Epithelial cell of proximal tubule (primary cell): Measurements from ENCODE around the gene PDIK1L. TPM values are rescaled to one million over a fixed set of nuclear protein-coding genes. Genes with fewer than 3 reads are reported as not detected.

Experiments
- total RNA-seq: library from RNA; depleted of rRNA; stranded (reverse); fragments of >200 nt; gene quantifications from 2 replicates; pipeline ENCODE4 v1.2.3, GENCODE V29; 2015

Gene PDIK1L
- total RNA-seq, 1 donor from 2014 or later = 12.3 TPM

Other genes starting within 250 kb of the PDIK1L start
- 9.4 and 15.0 TPM in 2 replicates for gene PAQR7, start 236.1 kb upstream of the PDIK1L start, total RNA-seq
- gene STMN1, start 205.4 kb upstream of the PDIK1L start, total RNA-seq = 396 and 554 TPM in 2 replicates
- 11.6 and 12.0 TPM in 2 replicates for gene PAFAH2, start 113.8 kb upstream of the PDIK1L start, total RNA-seq
- 0.07 and 0.12 TPM in 2 replicates for gene EXTL1, start 90.0 kb upstream of the PDIK1L start, total RNA-seq
- not detected in 2 replicates for gene SLC30A2, start 65.7 kb upstream of the PDIK1L start, total RNA-seq
- not detected in 2 replicates for gene TRIM63, start 44.2 kb upstream of the PDIK1L start, total RNA-seq
- not detected in 2 replicates for gene FAM110D, start 47.3 kb downstream of the PDIK1L start, total RNA-seq
- gene C1orf232, start 57.1 kb downstream of the PDIK1L start, total RNA-seq = not detected in 2 replicates
- gene ZNF593, start 58.1 kb downstream of the PDIK1L start, total RNA-seq = 80.4 and 89.3 TPM in 2 replicates
- gene ZNF593OS, start 60.0 kb downstream of the PDIK1L start, total RNA-seq = not detected in 2 replicates
- gene CNKSR1, start 65.7 kb downstream of the PDIK1L start, total RNA-seq = 6.7 and 14.8 TPM in 2 replicates
- not detected in 2 replicates for gene CATSPER4, start 78.8 kb downstream of the PDIK1L start, total RNA-seq
- 14.6 and 20.8 TPM in 2 replicates for gene CEP85, start 122.4 kb downstream of the PDIK1L start, total RNA-seq
- 119 and 184 TPM in 2 replicates for gene SH3BGRL3, start 168.3 kb downstream of the PDIK1L start, total RNA-seq
- gene UBXN11, start 194.8 kb downstream of the PDIK1L start, total RNA-seq = 3.8 and 4.8 TPM in 2 replicates
- not detected in 2 replicates for gene CD52, start 206.1 kb downstream of the PDIK1L start, total RNA-seq
- gene CRYBG2, start 242.3 kb downstream of the PDIK1L start, total RNA-seq = 2.8 and 9.3 TPM in 2 replicates